ENCODE data around the gene DNAJB2.

DNA sequence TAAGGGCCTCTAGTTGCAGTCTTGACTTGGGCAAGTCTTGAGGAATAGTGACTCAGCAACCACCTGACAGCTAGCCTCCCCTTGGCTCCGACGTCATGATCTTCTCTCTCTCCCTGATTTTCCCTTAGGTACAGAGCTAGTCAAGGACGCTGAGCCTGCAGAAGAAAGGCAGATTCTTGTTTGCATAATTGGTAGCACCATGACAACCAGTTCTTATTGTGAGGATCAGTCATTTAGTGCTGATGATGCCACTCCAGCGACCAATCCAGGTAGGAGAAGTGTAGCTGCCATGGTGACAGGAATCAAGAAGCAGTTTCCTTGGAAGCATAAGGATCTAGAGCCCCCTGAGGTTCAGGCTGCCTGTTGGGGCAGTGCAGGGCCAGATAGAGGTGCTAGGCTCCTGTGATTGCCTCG lies 56.2 kb downstream of the DNAJB2 start:
- no peak for TF ChIP-seq POLR2AphosphoS5 (IDR thresholded peaks at IDR 0.05)
- no peak for TF ChIP-seq POLR2A (IDR thresholded peaks at IDR 0.05)
- TF ChIP-seq, protein P1, sequence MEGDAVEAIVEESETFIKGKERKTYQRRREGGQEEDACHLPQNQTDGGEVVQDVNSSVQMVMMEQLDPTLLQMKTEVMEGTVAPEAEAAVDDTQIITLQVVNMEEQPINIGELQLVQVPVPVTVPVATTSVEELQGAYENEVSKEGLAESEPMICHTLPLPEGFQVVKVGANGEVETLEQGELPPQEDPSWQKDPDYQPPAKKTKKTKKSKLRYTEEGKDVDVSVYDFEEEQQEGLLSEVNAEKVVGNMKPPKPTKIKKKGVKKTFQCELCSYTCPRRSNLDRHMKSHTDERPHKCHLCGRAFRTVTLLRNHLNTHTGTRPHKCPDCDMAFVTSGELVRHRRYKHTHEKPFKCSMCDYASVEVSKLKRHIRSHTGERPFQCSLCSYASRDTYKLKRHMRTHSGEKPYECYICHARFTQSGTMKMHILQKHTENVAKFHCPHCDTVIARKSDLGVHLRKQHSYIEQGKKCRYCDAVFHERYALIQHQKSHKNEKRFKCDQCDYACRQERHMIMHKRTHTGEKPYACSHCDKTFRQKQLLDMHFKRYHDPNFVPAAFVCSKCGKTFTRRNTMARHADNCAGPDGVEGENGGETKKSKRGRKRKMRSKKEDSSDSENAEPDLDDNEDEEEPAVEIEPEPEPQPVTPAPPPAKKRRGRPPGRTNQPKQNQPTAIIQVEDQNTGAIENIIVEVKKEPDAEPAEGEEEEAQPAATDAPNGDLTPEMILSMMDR (IDR thresholded peaks at IDR 0.05): no peak
- TF ChIP-seq EP300 (IDR thresholded peaks at IDR 0.05): no peak

All from suprapubic skin (tissue), 4 donors.